ENCODE measurements around the gene HOXC9. TPM values are rescaled to one million over a fixed set of nuclear protein-coding genes. Genes with fewer than 3 reads are reported as not detected.
A peak's percentile ranks its signal among the peaks of the same experiment; 100 is the strongest.

The HOXC9 gene
- total and polyA plus RNA-seq, 3 experiments from 2014 or later: not detected

- Histone ChIP-seq H3K4me1 (ENCODE audit: insufficient read depth, low read length) (peaks cover 27% of the 10 kb centered on the region), H3K27ac (ENCODE audit: low read depth, low read length) (no peak overlapping the region), H3K4me3 (ENCODE audit: low read length) (no peak overlapping the region), H3K27me3 (ENCODE audit: insufficient read depth, low read length, poor library complexity, severe bottlenecking) (peaks cover 98% of the 10 kb centered on the region), H3K36me3 (ENCODE audit: insufficient read depth, low read length) (no peaks in the 10 kb centered on the region), H3K9me3 (ENCODE audit: low read length) (no peaks in the 10 kb centered on the region)
- H3K4me3 Mint-ChIP-seq: peak overlapping the region in 2 of 7 donors; percentile 28 to 29
- H3K4me1 Mint-ChIP-seq: peaks cover 30 to 39% (median 31%) of the 10 kb centered on the region in 3 donors
- ChIA-PET POLR2A (no interaction called here), CTCF (no interaction called here)
- peak overlapping the region in 2 of 8 donors; percentile 20 to 80 for H3K27ac Mint-ChIP-seq
- H3K36me3 Mint-ChIP-seq: no peaks in the 10 kb centered on the region
- H3K9me3 Mint-ChIP-seq: peaks cover 0 to 14% (median 10%) of the 10 kb centered on the region in 5 donors
- no peak for DNase-seq
- H3K27me3 Mint-ChIP-seq: peaks cover 92 to 93% of the 10 kb centered on the region in 2 donors
These were observed 28.8 kb upstream of the HOXC9 start for GRCh38 chr12:53971129-53971528.

- Histone ChIP-seq H3K36me3 (ENCODE audit: insufficient read depth, low read length) (no peaks in the 10 kb centered on the region), H3K27ac (ENCODE audit: low read depth, low read length) (no peak overlapping the region), H3K4me1 (ENCODE audit: insufficient read depth, low read length) (peaks cover 21% of the 10 kb centered on the region), H3K4me3 (ENCODE audit: low read length) (no peak overlapping the region), H3K9me3 (ENCODE audit: low read length) (no peaks in the 10 kb centered on the region), H3K27me3 (ENCODE audit: insufficient read depth, low read length, poor library complexity, severe bottlenecking) (peaks cover 98% of the 10 kb centered on the region)
- no peaks in the 10 kb centered on the region for H3K36me3 Mint-ChIP-seq
- peak overlapping the region in 3 of 8 donors; percentile 48 to 80 (median 74) for H3K27ac Mint-ChIP-seq
- ChIA-PET CTCF (interaction anchor here (1.2 kb wide), 1 partner anchor 35 kb away, joined by 3 read pairs; no protein-coding TSS in a partner anchor), POLR2A (no interaction called here)
- peaks cover 92% of the 10 kb centered on the region in 2 donors for H3K27me3 Mint-ChIP-seq
- DNase-seq: no peak
- peaks cover 0 to 14% (median 10%) of the 10 kb centered on the region in 5 donors for H3K9me3 Mint-ChIP-seq
- H3K4me1 Mint-ChIP-seq: peaks cover 25 to 33% (median 26%) of the 10 kb centered on the region in 3 donors
- H3K4me3 Mint-ChIP-seq: peak overlapping the region in 2 of 7 donors; percentile 29 to 49
These were observed 28.3 kb upstream of the HOXC9 start for GRCh38 chr12:53971686-53972085.

GRCh38 chr12:53972152-53972702, 27.7 kb upstream of the HOXC9 start:
- Histone ChIP-seq H3K27me3 (ENCODE audit: insufficient read depth, low read length, poor library complexity, severe bottlenecking) (peaks cover 98% of the 10 kb centered on the region), H3K27ac (ENCODE audit: low read depth, low read length) (no peak overlapping the region), H3K4me3 (ENCODE audit: low read length) (no peak overlapping the region), H3K36me3 (ENCODE audit: insufficient read depth, low read length) (no peaks in the 10 kb centered on the region), H3K4me1 (ENCODE audit: insufficient read depth, low read length) (peaks cover 21% of the 10 kb centered on the region), H3K9me3 (ENCODE audit: low read length) (no peaks in the 10 kb centered on the region)
- H3K36me3 Mint-ChIP-seq: no peaks in the 10 kb centered on the region
- peaks cover 24 to 32% (median 25%) of the 10 kb centered on the region in 3 donors for H3K4me1 Mint-ChIP-seq
- peaks cover 0 to 15% (median 12%) of the 10 kb centered on the region in 5 donors for H3K9me3 Mint-ChIP-seq
- POLR2A ChIA-PET: no interaction called here
- peaks cover 92 to 95% of the 10 kb centered on the region in 2 donors for H3K27me3 Mint-ChIP-seq
- H3K27ac Mint-ChIP-seq: peak overlapping the region in 3 of 8 donors; percentile 48 to 80 (median 74)
- DNase-seq: no peak
- peak overlapping the region in 3 of 7 donors; percentile 4 to 86 (median 5) for H3K4me3 Mint-ChIP-seq
- CTCF ChIA-PET: interaction anchor here (1.2 kb wide), 1 partner anchor 35 kb away, joined by 3 read pairs; no protein-coding TSS in a partner anchor

- Histone ChIP-seq H3K4me3 (ENCODE audit: low read length) (no peak within 1 kb of the TSS), H3K27ac (ENCODE audit: low read depth, low read length) (no peak within 1 kb of the TSS), H3K9me3 (ENCODE audit: low read length) (no peaks in the 10 kb centered on the region), H3K36me3 (ENCODE audit: insufficient read depth, low read length) (no peaks in the 10 kb centered on the region), H3K27me3 (ENCODE audit: insufficient read depth, low read length, poor library complexity, severe bottlenecking) (peaks cover 98% of the 10 kb centered on the region), H3K4me1 (ENCODE audit: insufficient read depth, low read length) (peaks cover 21% of the 10 kb centered on the region)
- Mint-ChIP-seq H3K4me1 (peaks cover 21 to 36% (median 26%) of the 10 kb centered on the region in 3 donors), H3K4me3 (peak within 1 kb of the TSS; percentile 58 to 86 (median 71)), H3K36me3 (no peaks in the 10 kb centered on the region), H3K27ac (peak within 1 kb of the TSS in 4 of 8 donors; percentile 13 to 85 (median 78)), H3K27me3 (peaks cover 92 to 95% of the 10 kb centered on the region in 2 donors), H3K9me3 (peaks cover 0 to 15% (median 12%) of the 10 kb centered on the region in 5 donors)
- POLR2A ChIA-PET: no interaction called here
- CTCF ChIA-PET: interaction anchor here (0.8 kb wide), 1 partner anchor 229 kb away, joined by 3 read pairs; no protein-coding TSS in a partner anchor
- DNase-seq: no peak
These were observed 27.2 kb upstream of the HOXC9 start, which contains the start of gene HOXC11 for GRCh38 chr12:53972722-53973235. TSS of gene HOXC11 (plus strand) at chr12:53973126. CDS start at chr12:53973242, 116 bp downstream.

GRCh38 chr12:53973236-53974042, 26.5 kb upstream of the HOXC9 start:
- H3K4me1 ChIP-seq (ENCODE audit: insufficient read depth, low read length): peaks cover 21% of the 10 kb centered on the region
- H3K9me3 ChIP-seq (ENCODE audit: low read length): no peaks in the 10 kb centered on the region
- Mint-ChIP-seq H3K27me3 (peaks cover 89 to 92% of the 10 kb centered on the region in 2 donors), H3K4me1 (peaks cover 25 to 38% (median 31%) of the 10 kb centered on the region in 3 donors), H3K36me3 (no peaks in the 10 kb centered on the region), H3K9me3 (peaks cover 0 to 15% (median 12%) of the 10 kb centered on the region in 5 donors), H3K4me3 (peak overlapping the region; percentile 37 to 86 (median 67)), H3K27ac (peak overlapping the region in 3 of 8 donors; percentile 77 to 85 (median 80))
- POLR2A ChIA-PET: interaction anchor here (0.6 kb wide), 1 partner anchor 234 kb away, joined by 3 read pairs; no protein-coding TSS in a partner anchor
- DNase-seq: no peak
- CTCF ChIA-PET: interaction anchor here (0.8 kb wide), 1 partner anchor 228 kb away, joined by 3 read pairs; no protein-coding TSS in a partner anchor
- H3K27me3 ChIP-seq (ENCODE audit: insufficient read depth, low read length, poor library complexity, severe bottlenecking): peaks cover 97% of the 10 kb centered on the region
- no peak overlapping the region for H3K27ac ChIP-seq (ENCODE audit: low read depth, low read length)
- H3K36me3 ChIP-seq (ENCODE audit: insufficient read depth, low read length): no peaks in the 10 kb centered on the region
- H3K4me3 ChIP-seq (ENCODE audit: low read length): no peak overlapping the region

GRCh38 chr12:53974084-53975063, 25.6 kb upstream of the HOXC9 start, which contains the start of gene HOTAIR:
TSS of gene HOTAIR (minus strand) at chr12:53974954.
- H3K9me3 Mint-ChIP-seq: peaks cover 0 to 17% (median 12%) of the 10 kb centered on the region in 5 donors
- DNase-seq: peak in 3 of 5 donors; percentile 25 to 40 (median 37)
- peaks cover 21% of the 10 kb centered on the region for H3K4me1 ChIP-seq (ENCODE audit: insufficient read depth, low read length)
- POLR2A ChIA-PET: no interaction called here
- H3K27me3 Mint-ChIP-seq: peaks cover 89 to 92% of the 10 kb centered on the region in 2 donors
- CTCF ChIA-PET: no interaction called here
- H3K36me3 Mint-ChIP-seq: no peaks in the 10 kb centered on the region
- peak within 1 kb of the TSS in 3 of 8 donors; percentile 38 to 61 (median 38) for H3K27ac Mint-ChIP-seq
- H3K4me3 ChIP-seq (ENCODE audit: low read length): no peak within 1 kb of the TSS
- no peaks in the 10 kb centered on the region for H3K9me3 ChIP-seq (ENCODE audit: low read length)
- H3K4me1 Mint-ChIP-seq: peaks cover 25 to 40% (median 31%) of the 10 kb centered on the region in 3 donors
- peaks cover 97% of the 10 kb centered on the region for H3K27me3 ChIP-seq (ENCODE audit: insufficient read depth, low read length, poor library complexity, severe bottlenecking)
- H3K36me3 ChIP-seq (ENCODE audit: insufficient read depth, low read length): no peaks in the 10 kb centered on the region
- H3K27ac ChIP-seq (ENCODE audit: low read depth, low read length): no peak within 1 kb of the TSS
- H3K4me3 Mint-ChIP-seq: peak within 1 kb of the TSS; percentile 64 to 89 (median 75)

- Mint-ChIP-seq H3K9me3 (peaks cover 0 to 17% (median 12%) of the 10 kb centered on the region in 5 donors), H3K4me3 (peak overlapping the region; percentile 40 to 83 (median 68)), H3K36me3 (no peaks in the 10 kb centered on the region), H3K4me1 (peaks cover 25 to 40% (median 31%) of the 10 kb centered on the region in 3 donors), H3K27me3 (peaks cover 89 to 92% of the 10 kb centered on the region in 2 donors), H3K27ac (peak overlapping the region in 2 of 8 donors; percentile 38 to 61)
- ChIA-PET POLR2A (no interaction called here), CTCF (interaction anchor here (1.1 kb wide), 1 partner anchor 31 kb away, joined by 4 read pairs; no protein-coding TSS in a partner anchor)
- Histone ChIP-seq H3K36me3 (ENCODE audit: insufficient read depth, low read length) (no peaks in the 10 kb centered on the region), H3K27me3 (ENCODE audit: insufficient read depth, low read length, poor library complexity, severe bottlenecking) (peaks cover 96% of the 10 kb centered on the region), H3K27ac (ENCODE audit: low read depth, low read length) (no peak overlapping the region), H3K9me3 (ENCODE audit: low read length) (no peaks in the 10 kb centered on the region), H3K4me3 (ENCODE audit: low read length) (no peak overlapping the region), H3K4me1 (ENCODE audit: insufficient read depth, low read length) (peaks cover 21% of the 10 kb centered on the region)
- no peak for DNase-seq
These were observed 24.9 kb upstream of the HOXC9 start for GRCh38 chr12:53975064-53975471.

All from CD8-positive, alpha-beta memory T cell (primary cell).